ENCODE results near the gene AQP9.

- no peak for TF ChIP-seq CTCF (IDR thresholded peaks at IDR 0.05)
- TF ChIP-seq POLR2A (IDR thresholded peaks at IDR 0.05), result no peak
Observed at GRCh38 chr15:58108117-58108516, 30.1 kb upstream of the AQP9 start.
